ENCODE measurements around the gene RGMA. TPM values are rescaled to one million over a fixed set of nuclear protein-coding genes. Genes with fewer than 3 reads are reported as not detected.

Gene RGMA, protein sequence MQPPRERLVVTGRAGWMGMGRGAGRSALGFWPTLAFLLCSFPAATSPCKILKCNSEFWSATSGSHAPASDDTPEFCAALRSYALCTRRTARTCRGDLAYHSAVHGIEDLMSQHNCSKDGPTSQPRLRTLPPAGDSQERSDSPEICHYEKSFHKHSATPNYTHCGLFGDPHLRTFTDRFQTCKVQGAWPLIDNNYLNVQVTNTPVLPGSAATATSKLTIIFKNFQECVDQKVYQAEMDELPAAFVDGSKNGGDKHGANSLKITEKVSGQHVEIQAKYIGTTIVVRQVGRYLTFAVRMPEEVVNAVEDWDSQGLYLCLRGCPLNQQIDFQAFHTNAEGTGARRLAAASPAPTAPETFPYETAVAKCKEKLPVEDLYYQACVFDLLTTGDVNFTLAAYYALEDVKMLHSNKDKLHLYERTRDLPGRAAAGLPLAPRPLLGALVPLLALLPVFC
- 10 to 100 TPM; 52.1 to 76.6 (median 59.4) TPM for polyA plus RNA-seq (ENCODE audit: insufficient read length in 10 of 10)
- long read RNA-seq, donor 1, full-length matches to known transcripts = 24 of 35 reads
- long read RNA-seq, donor 1, partial matches to known transcripts = 11 of 35 reads
- long read RNA-seq, donor 1, other reads (novel, unspliced or antisense) = 0 of 35 reads
- long read RNA-seq, donor 2, full-length matches to known transcripts = 14 of 19 reads
- long read RNA-seq, donor 2, partial matches to known transcripts = 5 of 19 reads
- long read RNA-seq, donor 2, other reads (novel, unspliced or antisense) = 0 of 19 reads
- long read RNA-seq, donor 3 = 0 reads
- long read RNA-seq, donor 4, full-length matches to known transcripts = 14 of 14 reads
- long read RNA-seq, donor 4, partial matches to known transcripts = 0 of 14 reads
- long read RNA-seq, donor 4, other reads (novel, unspliced or antisense) = 0 of 14 reads
- long read RNA-seq, donor 5, full-length matches to known transcripts = 14 of 59 reads
- long read RNA-seq, donor 5, partial matches to known transcripts = 45 of 59 reads
- long read RNA-seq, donor 5, other reads (novel, unspliced or antisense) = 0 of 59 reads
- long read RNA-seq, donor 6, full-length matches to known transcripts = 18 of 23 reads
- long read RNA-seq, donor 6, partial matches to known transcripts = 5 of 23 reads
- long read RNA-seq, donor 6, other reads (novel, unspliced or antisense) = 0 of 23 reads
- long read RNA-seq, donor 7, full-length matches to known transcripts = 16 of 16 reads
- long read RNA-seq, donor 7, partial matches to known transcripts = 0 of 16 reads
- long read RNA-seq, donor 7, other reads (novel, unspliced or antisense) = 0 of 16 reads
- long read RNA-seq, donor 8, full-length matches to known transcripts = 5 of 5 reads
- long read RNA-seq, donor 8, partial matches to known transcripts = 0 of 5 reads
- long read RNA-seq, donor 8, other reads (novel, unspliced or antisense) = 0 of 5 reads
- long read RNA-seq, donor 9, full-length matches to known transcripts = 5 of 5 reads
- long read RNA-seq, donor 9, partial matches to known transcripts = 0 of 5 reads
- long read RNA-seq, donor 9, other reads (novel, unspliced or antisense) = 0 of 5 reads

DNA sequence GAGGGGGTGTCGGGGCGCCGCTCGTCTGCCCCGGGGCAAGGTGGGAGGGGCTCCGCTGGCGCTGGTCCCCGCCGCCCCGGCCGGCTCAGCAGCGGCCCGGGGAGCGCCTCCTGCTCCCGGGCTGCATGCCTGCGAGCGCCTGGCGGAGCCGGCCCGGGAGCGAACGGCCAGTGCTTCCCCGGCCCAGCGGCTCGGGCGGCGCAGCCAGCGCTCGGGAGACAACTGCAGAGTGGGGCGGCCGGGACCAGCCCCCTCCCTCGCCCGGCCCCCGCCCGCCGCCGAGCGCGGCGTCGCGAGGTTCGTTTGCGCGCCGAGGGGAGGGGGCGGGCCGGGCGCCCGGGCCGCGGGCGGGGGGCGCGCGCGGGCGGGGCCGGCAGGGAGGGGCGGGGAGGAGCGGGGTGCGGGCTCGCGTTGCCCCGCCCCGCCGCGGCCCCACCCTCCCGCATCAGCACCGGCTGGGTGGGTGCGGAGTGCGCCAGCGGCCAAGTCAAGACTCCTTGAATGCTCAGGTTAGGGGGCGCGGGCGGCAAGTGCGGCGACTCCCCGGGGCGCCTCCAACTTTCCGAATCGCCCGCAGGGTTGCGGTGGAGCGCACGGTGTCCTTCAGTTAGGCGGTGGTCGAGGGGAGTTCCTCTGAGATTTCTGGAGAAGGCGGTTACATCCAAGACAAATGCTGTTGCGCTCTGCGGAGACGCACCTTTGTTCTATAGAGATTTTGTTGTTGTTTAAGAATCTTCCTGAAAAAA, at the start of gene RGMA:
Gene RGMA (minus strand): TSS at position 231 of the 746 bp plus-strand sequence. CDS start 279 bp downstream, outside the sequence.
- peak; percentile 43 to 85 (median 65) for DNase-seq

DNA sequence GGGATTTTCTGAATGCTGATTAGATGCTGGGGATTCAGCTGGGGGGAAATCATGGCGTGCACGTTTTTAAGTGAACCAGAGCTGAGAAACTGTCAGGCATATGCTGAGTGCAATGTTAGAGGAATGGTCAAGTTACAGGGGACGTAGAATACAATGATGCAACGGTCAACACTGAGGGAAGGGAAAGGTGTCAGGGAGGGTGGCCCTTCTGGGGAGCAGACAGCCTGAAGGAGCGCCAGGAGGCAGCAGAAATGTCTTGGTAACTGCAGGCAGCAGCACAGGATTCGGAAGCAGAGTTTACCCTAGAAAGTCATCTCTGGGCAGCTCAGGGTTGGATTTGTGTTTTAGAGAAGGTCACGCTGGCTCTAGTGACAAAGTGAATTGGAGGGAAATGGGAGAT, 47.6 kb upstream of the RGMA start:
- no peak for DNase-seq

DNA sequence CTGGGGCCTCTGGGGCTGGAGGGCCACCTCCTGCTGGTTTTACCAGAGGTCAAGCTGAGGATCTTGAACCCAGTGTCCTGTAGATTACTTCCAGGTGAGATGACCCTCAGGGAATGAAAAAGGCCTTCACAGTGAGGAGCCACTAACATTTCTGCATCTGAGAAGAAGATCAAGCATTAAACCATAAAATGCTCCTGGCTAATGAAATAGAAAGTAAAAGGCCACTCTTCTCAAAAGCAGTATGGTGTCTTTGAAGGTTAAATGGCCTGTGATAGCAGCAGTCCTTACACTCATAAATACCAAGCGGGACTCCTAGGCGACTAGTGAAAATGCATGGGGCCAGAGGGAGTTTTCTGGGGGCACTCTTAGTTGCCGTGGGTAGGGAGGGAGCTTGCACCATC, 47.0 kb upstream of the RGMA start:
- no peak for DNase-seq

DNA sequence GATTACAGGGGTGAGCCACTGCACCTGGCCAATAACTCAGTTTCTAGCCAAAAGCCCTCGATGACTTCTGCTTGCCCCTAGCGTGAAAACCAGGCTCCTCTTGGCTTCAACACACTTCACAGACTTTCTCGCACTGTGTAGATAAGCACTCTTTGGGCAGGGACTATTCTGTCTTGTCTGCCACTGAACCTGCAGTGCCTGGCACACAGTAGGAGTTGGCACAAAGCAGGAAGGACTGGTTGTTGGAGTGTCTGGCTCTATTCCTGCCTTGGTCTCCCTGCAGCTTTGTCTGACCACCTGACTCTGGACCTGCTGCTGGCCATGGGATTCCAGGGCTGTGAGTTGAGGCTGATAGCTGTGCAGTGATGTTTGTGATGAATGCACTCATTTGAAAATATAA, 46.4 kb upstream of the RGMA start:
- DNase-seq = no peak

DNA sequence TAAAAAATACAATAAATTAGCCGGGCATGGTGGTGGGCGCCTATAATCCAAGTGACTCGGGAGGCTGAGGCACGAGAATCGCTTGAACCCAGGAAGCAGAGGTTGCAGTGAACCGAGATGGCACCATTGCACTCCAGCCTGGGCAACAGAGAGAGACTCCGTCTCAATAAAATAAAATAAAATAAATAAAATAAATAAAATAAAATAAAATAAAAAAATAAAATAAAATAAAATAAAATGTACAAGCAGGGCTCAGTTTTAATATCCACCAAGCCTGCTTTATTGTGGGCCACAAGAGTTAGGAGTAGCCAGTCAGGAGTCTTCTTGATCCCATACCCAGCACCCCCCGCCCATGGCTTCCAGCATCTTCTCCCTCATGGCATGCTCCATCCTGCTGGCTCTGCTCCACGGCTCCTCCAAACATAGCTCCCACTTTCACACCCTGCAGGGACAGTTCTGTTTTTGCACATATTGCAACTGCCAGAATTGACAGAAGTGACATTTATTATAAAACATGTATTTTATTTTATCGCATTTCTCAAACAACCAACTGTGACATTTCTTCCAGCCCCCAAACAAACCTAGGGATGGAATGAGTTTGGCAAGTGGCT, 42.6 kb upstream of the RGMA start:
- no peak for DNase-seq

DNA sequence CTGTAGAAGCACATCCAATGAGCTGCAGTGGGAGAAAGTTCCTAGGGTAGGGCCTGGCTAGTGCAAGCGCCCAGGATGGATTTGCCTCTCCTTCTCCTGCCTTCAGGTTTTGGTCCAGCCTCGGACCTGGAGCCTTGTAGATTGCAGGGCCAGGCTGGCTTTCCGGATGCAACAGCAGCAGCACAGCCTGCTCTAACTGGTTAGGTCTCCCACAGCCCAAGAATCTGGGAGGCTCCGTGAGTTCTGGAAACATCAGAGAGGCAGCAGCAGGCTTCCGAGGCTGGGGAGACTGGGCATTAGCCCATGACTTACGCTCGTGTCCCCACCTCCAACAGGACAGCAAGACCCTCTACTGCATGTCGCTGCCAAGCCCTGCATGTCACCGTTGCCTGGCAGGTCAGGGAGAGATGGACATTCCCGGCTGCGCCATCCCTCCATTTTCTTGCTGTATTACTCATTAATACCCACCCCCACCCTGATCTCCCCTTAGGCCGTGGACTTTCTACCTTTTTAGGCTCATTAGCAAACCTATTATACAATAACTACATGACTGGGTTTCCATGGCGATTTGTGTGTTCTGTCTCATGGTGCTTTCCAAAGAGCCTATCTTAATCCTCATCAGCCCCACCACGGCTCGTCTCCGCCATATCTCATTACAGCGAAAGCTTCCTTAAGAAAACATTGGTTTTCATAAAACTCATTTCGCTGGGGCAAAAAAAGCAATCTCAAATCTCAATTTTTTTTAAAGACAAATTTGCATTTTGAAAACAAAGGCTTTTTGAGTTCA, 40.9 kb upstream of the RGMA start:
- no peak for DNase-seq

DNA sequence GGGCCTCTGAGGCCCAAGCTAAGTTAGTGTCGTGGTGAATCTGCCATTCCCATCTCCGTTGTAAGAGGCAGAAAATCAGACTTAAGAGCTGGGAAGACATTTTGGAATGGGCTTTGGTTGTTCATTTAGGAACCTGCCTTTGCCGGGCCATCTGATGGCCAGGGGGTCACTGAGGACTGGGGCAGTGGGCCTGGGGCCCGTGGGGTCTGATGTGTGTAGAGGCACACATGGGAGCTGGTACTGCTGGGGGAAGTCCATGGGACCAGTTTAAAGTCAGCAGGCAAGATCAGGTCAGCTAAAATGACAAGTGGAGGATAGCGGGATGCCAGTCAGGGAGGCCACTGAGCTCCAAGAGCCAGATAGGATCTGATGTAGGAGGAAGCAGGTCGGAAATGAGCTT, 38.3 kb upstream of the RGMA start:
- no peak for DNase-seq

DNA sequence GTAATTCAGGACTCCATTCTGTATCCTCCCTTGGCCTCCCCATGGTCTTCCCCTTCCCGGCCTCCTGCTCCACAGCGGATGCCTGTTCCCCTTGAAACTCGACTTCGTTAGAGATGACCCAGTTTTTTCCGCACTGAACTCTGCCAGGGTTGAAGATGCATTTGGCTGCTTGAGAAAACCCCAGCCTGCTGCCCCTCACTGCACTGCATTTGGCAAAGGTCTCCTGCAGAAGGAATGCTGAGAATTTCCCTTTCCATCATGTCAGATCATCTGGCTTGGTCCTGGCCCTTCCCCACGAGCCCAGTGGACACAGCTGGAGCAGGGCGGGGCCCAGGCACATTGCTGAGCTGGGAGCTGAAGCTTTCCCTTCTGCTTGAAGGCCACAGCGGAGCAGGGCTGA, 37.6 kb upstream of the RGMA start:
- DNase-seq = peak; percentile 84 to 97 (median 92)

DNA sequence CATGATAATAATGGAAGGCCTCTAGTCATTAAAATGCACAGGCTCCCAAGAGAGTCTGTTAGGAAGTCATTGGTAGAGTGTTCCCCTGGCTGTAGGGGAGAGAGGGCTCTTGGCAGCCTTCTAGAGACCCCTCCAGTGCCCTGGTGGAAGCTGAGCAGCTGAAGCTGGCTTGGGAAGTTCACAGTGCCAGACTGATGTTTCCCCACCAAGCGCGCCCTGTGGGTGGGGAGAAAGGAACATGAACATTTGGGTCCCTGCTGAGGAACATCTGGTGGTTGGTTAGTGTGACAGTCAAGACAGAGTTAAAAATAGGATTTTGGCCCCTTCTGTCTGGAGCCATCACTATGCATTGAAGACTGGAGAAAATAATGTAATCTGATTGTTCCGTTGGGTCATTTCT, 37.1 kb upstream of the RGMA start:
- DNase-seq = no peak

DNA sequence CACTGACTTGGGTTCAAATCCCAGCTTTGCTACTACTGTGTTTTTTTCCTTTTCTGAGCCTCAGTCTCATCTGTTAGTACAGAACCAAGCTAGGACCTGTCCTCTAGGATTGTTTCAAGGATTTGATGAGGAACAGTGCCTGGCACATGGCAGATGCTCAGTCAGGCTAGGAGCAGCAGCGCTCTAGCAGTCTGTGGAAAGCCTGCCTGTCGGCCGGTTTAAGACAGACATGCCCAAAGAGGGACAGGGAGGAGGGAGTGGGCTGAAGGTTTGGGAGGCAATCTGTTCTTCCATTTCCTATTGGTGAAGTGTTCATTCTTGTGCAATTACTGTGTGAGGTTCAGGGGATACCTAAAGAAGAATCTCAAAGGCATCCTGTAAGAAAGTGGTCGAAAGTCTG, 35.1 kb upstream of the RGMA start:
- DNase-seq = peak in 1 of 3 donors; percentile 43

DNA sequence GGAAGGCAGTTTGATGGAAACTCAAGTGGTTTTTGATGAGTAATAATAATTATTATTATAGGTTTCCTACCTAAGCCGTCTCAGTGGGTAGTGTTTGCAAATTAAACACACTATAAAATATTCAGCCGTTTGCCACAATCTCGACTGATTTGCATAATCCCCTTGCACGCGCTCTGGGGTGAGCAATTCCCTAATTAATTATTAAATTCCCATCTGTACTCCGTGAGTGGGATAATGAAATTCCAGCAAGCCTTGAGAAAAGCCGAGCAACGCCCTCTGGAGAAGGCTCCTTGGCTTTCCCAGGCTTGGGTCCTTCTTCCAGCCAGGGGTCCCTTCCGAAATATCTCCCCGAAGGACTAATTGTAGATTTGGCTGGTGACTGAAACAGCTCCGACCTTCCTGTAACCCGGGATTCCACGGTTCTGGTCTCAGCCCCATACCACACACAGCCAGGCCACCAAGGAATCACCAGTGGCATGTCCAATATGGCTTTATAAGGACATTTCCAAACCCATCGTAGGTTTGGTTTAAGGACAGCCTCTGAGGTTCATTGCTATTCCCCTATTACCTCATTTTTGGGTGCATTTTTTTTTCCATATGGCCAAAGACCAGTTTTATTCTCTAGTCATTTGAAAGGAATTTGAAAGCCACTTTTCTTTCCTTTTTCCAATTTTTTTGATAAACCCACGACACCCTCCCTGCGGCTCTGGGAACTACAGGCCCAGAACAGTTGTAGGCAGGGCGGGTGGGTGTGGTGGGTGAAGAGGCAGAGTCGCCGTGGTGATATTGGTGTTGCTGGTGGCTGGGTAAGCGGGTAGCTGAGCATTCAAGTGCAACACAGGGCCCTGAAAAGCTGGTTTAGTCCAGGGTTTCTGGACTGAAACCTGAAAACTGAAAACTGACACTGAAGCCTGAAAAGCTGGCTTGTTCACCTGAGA, 33.2 kb upstream of the RGMA start:
- DNase-seq = peak in 1 of 3 donors; percentile 52

DNA sequence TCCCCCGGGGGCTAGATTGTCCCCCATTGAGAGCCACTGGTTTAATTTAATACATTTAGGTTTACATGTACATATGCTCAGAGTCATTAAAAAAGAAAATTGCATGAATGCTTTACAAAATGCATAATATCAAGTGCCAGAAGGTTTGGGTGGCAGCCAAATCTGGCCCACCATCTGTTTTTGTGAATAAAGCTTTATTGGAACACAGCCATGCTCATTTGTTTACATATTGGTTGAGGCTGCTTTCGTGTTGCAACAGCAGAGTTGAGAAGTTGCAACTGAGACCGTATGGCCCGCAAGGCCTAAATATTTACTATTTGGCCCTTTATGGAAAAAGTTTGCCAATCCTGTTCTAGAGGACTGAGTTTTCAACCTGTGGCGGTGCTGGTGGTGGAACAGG, 32.1 kb upstream of the RGMA start:
- no peak for DNase-seq

DNA sequence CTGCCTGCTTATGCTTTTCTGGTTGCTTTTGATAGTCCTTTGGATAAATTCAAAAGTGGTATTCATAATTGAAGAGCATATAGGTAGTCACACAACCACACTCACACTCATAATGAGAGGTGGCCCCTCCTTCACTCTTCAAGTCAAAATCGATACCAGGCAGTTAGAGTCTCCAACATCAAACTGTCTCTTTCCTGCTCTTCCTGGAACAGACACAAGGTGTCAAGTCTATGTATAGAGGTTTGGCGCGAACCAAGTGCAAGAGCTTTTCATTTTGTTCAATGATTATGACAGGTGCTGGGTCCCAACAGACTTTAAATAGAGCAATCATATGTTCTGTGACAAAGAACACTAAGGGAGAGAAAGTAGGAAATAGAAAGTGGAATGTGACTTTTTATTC, 29.9 kb upstream of the RGMA start:
- DNase-seq = no peak

DNA sequence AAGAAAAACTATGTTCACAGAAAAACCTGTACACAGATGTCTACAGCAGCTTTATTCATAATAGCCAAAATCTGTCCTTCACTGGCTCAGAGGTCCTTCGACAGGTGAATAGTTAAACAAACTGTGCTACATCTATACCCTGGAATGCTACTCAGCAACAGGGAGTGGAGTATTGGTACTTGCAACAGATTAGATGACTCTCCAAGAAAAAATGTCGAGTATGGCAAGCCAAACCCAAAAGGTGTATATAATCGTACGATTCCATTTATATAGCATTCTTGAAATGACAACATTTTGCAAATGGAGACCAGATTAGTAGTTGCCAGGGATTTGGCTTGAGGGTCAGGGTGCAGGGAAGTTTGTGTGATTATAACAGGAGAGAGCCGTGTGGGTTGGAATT, 22.4 kb upstream of the RGMA start:
- DNase-seq = no peak

DNA sequence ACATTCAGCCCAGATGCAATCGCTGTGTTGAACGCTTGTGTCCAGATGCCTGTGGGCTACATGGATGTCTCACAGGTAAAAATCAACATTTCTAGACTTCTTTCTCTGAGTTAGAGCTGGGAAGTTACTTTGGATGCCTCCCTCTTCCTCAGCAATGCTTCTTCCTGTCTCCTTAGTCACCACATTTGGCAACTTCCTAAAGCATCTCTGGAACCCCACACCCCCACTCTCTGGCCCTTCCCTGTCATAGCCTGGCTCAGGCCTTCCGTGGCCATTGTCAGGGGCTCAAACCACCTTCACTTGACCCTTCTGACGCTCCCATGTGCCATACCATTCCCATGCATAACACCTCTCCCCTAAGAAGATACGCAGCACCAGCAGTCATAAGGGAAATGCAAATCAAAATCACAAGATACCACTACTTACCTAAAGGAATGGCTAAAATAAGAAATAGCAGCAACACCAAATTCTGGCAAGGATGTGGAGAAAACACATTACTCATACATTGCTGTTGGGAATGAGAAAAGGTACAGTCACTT, 21.6 kb upstream of the RGMA start:
- no peak for DNase-seq

DNA sequence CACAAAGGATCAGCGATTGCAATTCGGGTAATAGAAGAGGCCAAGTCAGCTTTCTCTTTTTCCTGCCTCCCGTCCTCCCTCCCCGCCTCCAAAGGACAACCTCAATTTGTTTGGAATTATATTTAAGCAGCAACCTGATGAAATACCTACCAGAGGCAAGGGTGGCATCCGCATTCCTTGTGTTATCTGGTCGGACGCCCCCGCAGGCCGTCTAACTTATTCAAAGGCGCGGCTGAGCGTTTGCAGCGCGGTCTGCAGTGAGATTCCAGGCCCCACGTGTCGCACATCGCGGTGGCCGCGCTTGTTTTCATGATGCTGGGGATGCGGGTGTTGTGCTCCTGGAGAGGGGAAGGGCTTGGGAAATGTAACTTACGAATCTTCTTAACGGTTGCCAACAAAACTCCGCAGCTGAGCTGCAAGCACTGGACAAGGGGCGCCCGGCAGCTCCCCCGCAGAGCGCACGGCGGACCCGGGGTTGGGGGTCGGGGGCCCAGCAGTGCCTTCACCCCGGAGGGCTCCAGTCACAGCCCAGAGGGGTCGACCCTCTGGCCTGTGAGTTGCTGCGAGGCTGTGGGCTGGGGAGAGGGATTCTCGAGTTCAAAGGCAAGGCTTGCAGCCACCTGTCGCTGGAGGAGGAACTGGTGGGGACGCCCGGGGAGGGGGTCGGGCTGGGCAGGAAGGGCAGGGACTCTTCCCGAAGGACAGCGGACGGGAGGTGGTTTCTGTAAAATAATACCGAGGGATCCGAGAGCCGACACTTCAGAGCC, 20.5 kb upstream of the RGMA start:
- DNase-seq = peak in 1 of 3 donors; percentile 25

DNA sequence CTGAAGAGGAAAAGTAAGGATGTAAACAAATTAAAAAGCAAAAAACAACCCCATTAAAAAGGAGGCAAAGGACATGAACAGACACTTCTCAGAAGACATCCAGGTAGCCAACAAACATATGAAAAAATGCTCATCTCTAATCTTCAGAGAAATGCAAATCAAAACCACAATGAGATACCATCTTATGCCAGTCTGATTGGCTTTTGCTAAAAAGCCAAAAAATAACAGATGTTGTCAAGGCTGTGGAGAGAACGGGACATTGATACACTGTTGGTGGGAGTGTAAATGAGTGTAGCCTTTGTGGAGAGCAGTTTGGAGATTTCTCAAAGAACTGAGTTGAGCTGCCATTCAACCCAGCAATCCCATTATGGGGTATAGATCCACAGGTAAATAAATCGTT, 18.6 kb upstream of the RGMA start:
- no peak for DNase-seq
